ENCODE results near the gene CD2.

The CD2 gene

GRCh38 chr1:116759636-116760035 is 5.4 kb downstream of the CD2 start:
- DNase-seq (ENCODE audit: low read depth): no peak
- no peak overlapping the region for H3K4me3 ChIP-seq (ENCODE audit: control insufficient read depth, low read depth, low read length)
- no peak for TF ChIP-seq CTCF (conservative IDR thresholded peaks at IDR 0.05; ENCODE audit: control insufficient read depth, insufficient read depth, low read depth, low read length)

GRCh38 chr1:116760487-116760886 is 6.3 kb downstream of the CD2 start:
- no peak for TF ChIP-seq CTCF (conservative IDR thresholded peaks at IDR 0.05; ENCODE audit: control insufficient read depth, insufficient read depth, low read depth, low read length)
- DNase-seq (ENCODE audit: low read depth): no peak
- no peak overlapping the region for H3K4me3 ChIP-seq (ENCODE audit: control insufficient read depth, low read depth, low read length)

GRCh38 chr1:116760996-116761665 is 6.9 kb downstream of the CD2 start:
- no peak for TF ChIP-seq CTCF (conservative IDR thresholded peaks at IDR 0.05; ENCODE audit: control insufficient read depth, insufficient read depth, low read depth, low read length)
- DNase-seq (ENCODE audit: low read depth): no peak
- no peak overlapping the region for H3K4me3 ChIP-seq (ENCODE audit: control insufficient read depth, low read depth, low read length)

- H3K4me3 ChIP-seq (ENCODE audit: control insufficient read depth, low read depth, low read length): no peak overlapping the region
- no peak for DNase-seq (ENCODE audit: low read depth)
- TF ChIP-seq CTCF (conservative IDR thresholded peaks at IDR 0.05; ENCODE audit: control insufficient read depth, insufficient read depth, low read depth, low read length): no peak
These were observed 8.1 kb downstream of the CD2 start for GRCh38 chr1:116762281-116762680.

- TF ChIP-seq CTCF (conservative IDR thresholded peaks at IDR 0.05; ENCODE audit: control insufficient read depth, insufficient read depth, low read depth, low read length): no peak
- no peak overlapping the region for H3K4me3 ChIP-seq (ENCODE audit: control insufficient read depth, low read depth, low read length)
- no peak for DNase-seq (ENCODE audit: low read depth)
These were observed 8.5 kb downstream of the CD2 start for GRCh38 chr1:116762781-116763115.

GRCh38 chr1:116763116-116763786 is 9.0 kb downstream of the CD2 start:
- H3K4me3 ChIP-seq (ENCODE audit: control insufficient read depth, low read depth, low read length): no peak overlapping the region
- TF ChIP-seq CTCF (conservative IDR thresholded peaks at IDR 0.05; ENCODE audit: control insufficient read depth, insufficient read depth, low read depth, low read length): no peak
- peak; percentile 29 for DNase-seq (ENCODE audit: low read depth)
